HepG2 (cell line): ENCODE data around the gene SCAPER. TPM values are rescaled to one million over a fixed set of nuclear protein-coding genes. Genes with fewer than 3 reads are reported as not detected.

Experiments used
- ELF3 ChIP-seq: IDR thresholded peaks from 2 replicates; pipeline ENCODE4 v1.6.1; 2016; ENCODE audit warnings: missing genetic modification reagents, missing compliant biosample characterization
- GATAD2A ChIP-seq: IDR thresholded peaks from 2 replicates; pipeline ENCODE4 v1.6.1; 2016
- HES4 ChIP-seq: sonication (generic); formaldehyde crosslinking; IDR thresholded peaks from 2 replicates; pipeline ENCODE4 v1.9.0; 2021; ENCODE audit warnings: mild to moderate bottlenecking, missing genetic modification reagents, borderline replicate concordance
- MBD4 ChIP-seq: IDR thresholded peaks from 2 replicates; pipeline ENCODE4 v1.6.1; 2012; ENCODE audit warnings: low read length, inconsistent platforms, borderline replicate concordance
- MIXL1 ChIP-seq: IDR thresholded peaks from 2 replicates; pipeline ENCODE4 v1.6.1; 2016
- RARA ChIP-seq: IDR thresholded peaks from 2 replicates; pipeline ENCODE4 v1.6.1; 2016; ENCODE audit warnings: missing genetic modification reagents, missing compliant biosample characterization
- REL ChIP-seq: sonication (generic); formaldehyde crosslinking; conservative IDR thresholded peaks from 2 replicates; pipeline ENCODE4 v1.8.0; 2022; ENCODE audit warnings: mild to moderate bottlenecking, missing genetic modification reagents, moderate library complexity
- SETDB1 ChIP-seq: sonication (generic); formaldehyde crosslinking; IDR thresholded peaks from 2 replicates; pipeline ENCODE4 v1.5.1; 2020; ENCODE audit warnings: missing genetic modification reagents, mild to moderate bottlenecking, borderline replicate concordance
- SMARCE1 ChIP-seq: fragments of 450-650 bp; IDR thresholded peaks from 2 replicates; pipeline ENCODE4 v1.6.1; 2017; ENCODE audit warnings: borderline replicate concordance
- STAT5B ChIP-seq: sonication (generic); formaldehyde crosslinking; IDR thresholded peaks from 2 replicates; pipeline ENCODE4 v1.4.0; 2020; ENCODE audit warnings: missing genetic modification reagents
- TCF7 ChIP-seq: sonication (generic); IDR thresholded peaks from 2 replicates; pipeline ENCODE4 v1.6.1; 2016; ENCODE audit warnings: antibody characterized with exemption, low read depth
- ZBTB42 ChIP-seq: sonication (generic); formaldehyde crosslinking; IDR thresholded peaks from 2 replicates; pipeline ENCODE4 v1.5.0; 2020; ENCODE audit warnings: mild to moderate bottlenecking, missing genetic modification reagents
- ZBTB7A ChIP-seq: sonication (generic); formaldehyde crosslinking; IDR thresholded peaks from 2 replicates; pipeline ENCODE4 v1.8.0; 2022; ENCODE audit warnings: mild to moderate bottlenecking, missing genetic modification reagents
- ZNF180 ChIP-seq: sonication (generic); formaldehyde crosslinking; IDR thresholded peaks from 2 replicates; pipeline ENCODE4 v1.4.0; 2020; ENCODE audit warnings: low read depth, missing genetic modification reagents, borderline replicate concordance
- ZNF256 ChIP-seq: sonication (generic); formaldehyde crosslinking; conservative IDR thresholded peaks from 2 replicates; pipeline ENCODE4 v1.4.0; 2020; ENCODE audit warnings: missing genetic modification reagents
- ZNF484 ChIP-seq: sonication (generic); formaldehyde crosslinking; IDR thresholded peaks from 2 replicates; pipeline ENCODE4 v1.5.1; 2020; ENCODE audit warnings: mild to moderate bottlenecking, low read depth, missing genetic modification reagents, borderline replicate concordance
- ZNF564 ChIP-seq: sonication (generic); formaldehyde crosslinking; IDR thresholded peaks from 2 replicates; pipeline ENCODE4 v1.8.1; 2023; ENCODE audit warnings: mild to moderate bottlenecking, missing genetic modification reagents
- ZNF607 ChIP-seq: sonication (generic); formaldehyde crosslinking; IDR thresholded peaks from 2 replicates; pipeline ENCODE4 v1.5.1; 2020; ENCODE audit warnings: missing genetic modification reagents, mild to moderate bottlenecking, borderline replicate concordance
- ZNF782 ChIP-seq: sonication (generic); formaldehyde crosslinking; IDR thresholded peaks from 2 replicates; pipeline ENCODE4 v1.4.0; 2020; ENCODE audit warnings: missing genetic modification reagents, mild to moderate bottlenecking, borderline replicate concordance
- polyA plus RNA-seq, 8 experiments: library from polyadenylated mRNA; depleted of rRNA in 3 of 8; stranded (reverse) in 7 of 8; unstranded in 1 of 8; fragments of >200 nt; fragmentation: Illumina TruSeq in 4 of 8; extraction: Trizol in 4 of 8; gene quantifications; 2 replicates each; pipeline versions ENCODE4 v1.2.1 to v1.2.3, GENCODE V29; 2011 to 2016; ENCODE audit warnings: low read depth in 4 of 8, missing spikeins in 1 of 8, mixed read lengths in 1 of 8; ENCODE audit not compliant: insufficient read depth in 1 of 8
- total RNA-seq, 5 experiments: library from RNA; depleted of rRNA; stranded (reverse); fragments of >200 nt; fragmentation: Illumina TruSeq; extraction: Trizol; gene quantifications; 2 replicates each; pipeline ENCODE4 v1.2.3, GENCODE V29; 2016; ENCODE audit warnings: low read depth in 1 of 5
- TF ChIP-seq, protein P1 (sequence below): IDR thresholded peaks from 2 replicates; pipeline ENCODE4 v1.6.1; 2016
- TF ChIP-seq, protein P2 (sequence below): sonication (generic); formaldehyde crosslinking; IDR thresholded peaks from 2 replicates; pipeline ENCODE4 v1.4.0; 2020; ENCODE audit warnings: missing genetic modification reagents
- TF ChIP-seq, protein P3 (sequence below): IDR thresholded peaks from 2 replicates; pipeline ENCODE4 v1.6.1; 2012; ENCODE audit warnings: low read length, improper control_type of control experiment

Gene SCAPER
- total and polyA plus RNA-seq, 2 of the 13 experiments (the other 11 are each of a cell fraction or from before 2014, with no cell fraction given) = 4.3 to 10.5 TPM

DNA sequence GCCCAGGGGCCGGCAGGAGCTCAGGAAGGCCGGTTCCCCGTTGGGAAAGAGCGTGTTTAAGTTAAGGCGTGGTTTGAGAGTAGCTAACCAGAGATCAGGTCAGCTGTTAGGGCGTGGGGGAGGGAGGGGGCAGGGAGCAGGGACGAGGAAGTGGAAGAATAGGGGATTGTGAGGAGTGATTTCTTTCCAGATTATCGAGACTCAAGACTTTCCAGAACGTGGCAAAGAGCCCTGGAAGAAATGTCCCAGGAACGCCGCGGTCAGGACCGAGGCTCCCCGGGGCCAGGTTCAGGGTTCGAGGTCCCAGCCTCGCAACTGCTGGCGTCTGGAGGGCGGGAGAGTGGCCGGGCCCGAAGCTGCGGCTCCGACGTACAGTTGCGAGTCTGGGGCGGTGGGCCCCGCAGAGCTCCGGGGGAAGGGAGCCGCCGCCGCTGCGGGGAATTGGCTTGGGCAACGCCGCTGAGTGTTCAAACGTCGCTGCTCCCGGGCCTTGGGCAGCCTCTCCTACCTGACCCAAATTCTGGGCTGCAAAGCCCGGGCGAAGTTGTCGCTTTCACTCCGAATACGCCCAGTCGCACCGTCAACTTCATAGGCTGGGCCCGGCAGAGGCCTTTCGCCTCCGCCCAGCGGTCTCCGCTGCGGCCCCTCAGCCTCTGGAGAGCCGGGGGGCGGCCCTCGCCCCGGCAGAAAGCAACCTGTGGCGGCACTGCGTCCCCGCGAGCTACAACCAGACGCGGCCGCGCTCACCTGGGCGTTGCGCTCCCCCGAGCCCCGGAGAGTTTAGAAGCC lies 559.1 kb downstream of the SCAPER start (continued):
- no peak for TF ChIP-seq ZBTB7A (CRISPR knock-in tag)
- TF ChIP-seq, protein P1, sequence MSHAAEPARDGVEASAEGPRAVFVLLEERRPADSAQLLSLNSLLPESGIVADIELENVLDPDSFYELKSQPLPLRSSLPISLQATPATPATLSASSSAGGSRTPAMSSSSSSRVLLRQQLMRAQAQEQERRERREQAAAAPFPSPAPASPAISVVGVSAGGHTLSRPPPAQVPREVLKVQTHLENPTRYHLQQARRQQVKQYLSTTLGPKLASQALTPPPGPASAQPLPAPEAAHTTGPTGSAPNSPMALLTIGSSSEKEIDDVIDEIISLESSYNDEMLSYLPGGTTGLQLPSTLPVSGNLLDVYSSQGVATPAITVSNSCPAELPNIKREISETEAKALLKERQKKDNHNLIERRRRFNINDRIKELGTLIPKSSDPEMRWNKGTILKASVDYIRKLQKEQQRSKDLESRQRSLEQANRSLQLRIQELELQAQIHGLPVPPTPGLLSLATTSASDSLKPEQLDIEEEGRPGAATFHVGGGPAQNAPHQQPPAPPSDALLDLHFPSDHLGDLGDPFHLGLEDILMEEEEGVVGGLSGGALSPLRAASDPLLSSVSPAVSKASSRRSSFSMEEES (CRISPR knock-in tag) = no peak
- no peak for TF ChIP-seq ZNF564 (CRISPR knock-in tag)
- TF ChIP-seq ZNF180 (CRISPR knock-in tag) = no peak
- no peak for TF ChIP-seq ZBTB42 (CRISPR knock-in tag)
- no peak for TF ChIP-seq TCF7
- TF ChIP-seq ZNF607 = no peak
- TF ChIP-seq REL (CRISPR knock-in tag) = no peak
- no peak for TF ChIP-seq SMARCE1
- TF ChIP-seq, protein P2, sequence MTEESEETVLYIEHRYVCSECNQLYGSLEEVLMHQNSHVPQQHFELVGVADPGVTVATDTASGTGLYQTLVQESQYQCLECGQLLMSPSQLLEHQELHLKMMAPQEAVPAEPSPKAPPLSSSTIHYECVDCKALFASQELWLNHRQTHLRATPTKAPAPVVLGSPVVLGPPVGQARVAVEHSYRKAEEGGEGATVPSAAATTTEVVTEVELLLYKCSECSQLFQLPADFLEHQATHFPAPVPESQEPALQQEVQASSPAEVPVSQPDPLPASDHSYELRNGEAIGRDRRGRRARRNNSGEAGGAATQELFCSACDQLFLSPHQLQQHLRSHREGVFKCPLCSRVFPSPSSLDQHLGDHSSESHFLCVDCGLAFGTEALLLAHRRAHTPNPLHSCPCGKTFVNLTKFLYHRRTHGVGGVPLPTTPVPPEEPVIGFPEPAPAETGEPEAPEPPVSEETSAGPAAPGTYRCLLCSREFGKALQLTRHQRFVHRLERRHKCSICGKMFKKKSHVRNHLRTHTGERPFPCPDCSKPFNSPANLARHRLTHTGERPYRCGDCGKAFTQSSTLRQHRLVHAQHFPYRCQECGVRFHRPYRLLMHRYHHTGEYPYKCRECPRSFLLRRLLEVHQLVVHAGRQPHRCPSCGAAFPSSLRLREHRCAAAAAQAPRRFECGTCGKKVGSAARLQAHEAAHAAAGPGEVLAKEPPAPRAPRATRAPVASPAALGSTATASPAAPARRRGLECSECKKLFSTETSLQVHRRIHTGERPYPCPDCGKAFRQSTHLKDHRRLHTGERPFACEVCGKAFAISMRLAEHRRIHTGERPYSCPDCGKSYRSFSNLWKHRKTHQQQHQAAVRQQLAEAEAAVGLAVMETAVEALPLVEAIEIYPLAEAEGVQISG = peak; percentile 48; the same call in 1 of the 2 replicates
- TF ChIP-seq SETDB1 = no peak
- no peak for TF ChIP-seq ZNF484 (CRISPR knock-in tag)
- TF ChIP-seq ZNF256 = no peak
- no peak for TF ChIP-seq RARA (CRISPR knock-in tag)
- TF ChIP-seq MBD4 = no peak
- TF ChIP-seq, protein P3, sequence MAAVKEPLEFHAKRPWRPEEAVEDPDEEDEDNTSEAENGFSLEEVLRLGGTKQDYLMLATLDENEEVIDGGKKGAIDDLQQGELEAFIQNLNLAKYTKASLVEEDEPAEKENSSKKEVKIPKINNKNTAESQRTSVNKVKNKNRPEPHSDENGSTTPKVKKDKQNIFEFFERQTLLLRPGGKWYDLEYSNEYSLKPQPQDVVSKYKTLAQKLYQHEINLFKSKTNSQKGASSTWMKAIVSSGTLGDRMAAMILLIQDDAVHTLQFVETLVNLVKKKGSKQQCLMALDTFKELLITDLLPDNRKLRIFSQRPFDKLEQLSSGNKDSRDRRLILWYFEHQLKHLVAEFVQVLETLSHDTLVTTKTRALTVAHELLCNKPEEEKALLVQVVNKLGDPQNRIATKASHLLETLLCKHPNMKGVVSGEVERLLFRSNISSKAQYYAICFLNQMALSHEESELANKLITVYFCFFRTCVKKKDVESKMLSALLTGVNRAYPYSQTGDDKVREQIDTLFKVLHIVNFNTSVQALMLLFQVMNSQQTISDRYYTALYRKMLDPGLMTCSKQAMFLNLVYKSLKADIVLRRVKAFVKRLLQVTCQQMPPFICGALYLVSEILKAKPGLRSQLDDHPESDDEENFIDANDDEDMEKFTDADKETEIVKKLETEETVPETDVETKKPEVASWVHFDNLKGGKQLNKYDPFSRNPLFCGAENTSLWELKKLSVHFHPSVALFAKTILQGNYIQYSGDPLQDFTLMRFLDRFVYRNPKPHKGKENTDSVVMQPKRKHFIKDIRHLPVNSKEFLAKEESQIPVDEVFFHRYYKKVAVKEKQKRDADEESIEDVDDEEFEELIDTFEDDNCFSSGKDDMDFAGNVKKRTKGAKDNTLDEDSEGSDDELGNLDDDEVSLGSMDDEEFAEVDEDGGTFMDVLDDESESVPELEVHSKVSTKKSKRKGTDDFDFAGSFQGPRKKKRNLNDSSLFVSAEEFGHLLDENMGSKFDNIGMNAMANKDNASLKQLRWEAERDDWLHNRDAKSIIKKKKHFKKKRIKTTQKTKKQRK = no peak
- TF ChIP-seq ELF3 (CRISPR knock-in tag) = peak; percentile 39; the same call in 1 of the 2 replicates
- peak; percentile 12; the same call in 1 of the 2 replicates for TF ChIP-seq GATAD2A (CRISPR knock-in tag)
- no peak for TF ChIP-seq STAT5B (CRISPR knock-in tag)
- TF ChIP-seq ZNF782 (CRISPR knock-in tag) = no peak
- TF ChIP-seq HES4 = no peak
- TF ChIP-seq MIXL1 = no peak
